ENCODE measurements around the gene MYL6.
"Not testable (repeated sequence)": the region's sequence is repeated elsewhere in the genome, so short reads cannot be mapped to it uniquely, and the experiment has no call there.

The MYL6 gene

GRCh38 chr12:56158029-56158925 is at the start of gene MYL6:
Gene MYL6 (plus strand): TSS chr12:56158359. CDS start chr12:56158402, 43 bp downstream.
- DNase-seq (ENCODE audit: low spot score): peak; percentile 97

GRCh38 chr12:56110571-56110970 is 47.6 kb upstream of the MYL6 start:
- no peak for DNase-seq (ENCODE audit: low spot score)

GRCh38 chr12:56114084-56114483 is 44.1 kb upstream of the MYL6 start:
- no peak for DNase-seq (ENCODE audit: low spot score)

- no peak for DNase-seq (ENCODE audit: low spot score)
Observed at GRCh38 chr12:56115329-56115728, 42.8 kb upstream of the MYL6 start.

GRCh38 chr12:56116267-56117081 is 41.7 kb upstream of the MYL6 start, which contains the start of gene RPL41:
Gene RPL41 (plus strand): TSS chr12:56116633.
- peak; percentile 49 for DNase-seq (ENCODE audit: low spot score)

- DNase-seq (ENCODE audit: low spot score): not testable (repeated sequence)
Observed at GRCh38 chr12:56117082-56117706, 41.0 kb upstream of the MYL6 start.

- peak; percentile 85 for DNase-seq (ENCODE audit: low spot score)
Observed at GRCh38 chr12:56117778-56118687, 40.1 kb upstream of the MYL6 start, which contains the start of gene ZC3H10. Gene ZC3H10 (plus strand): TSS chr12:56118266. CDS start chr12:56120563, 2,297 bp downstream.

- no peak for DNase-seq (ENCODE audit: low spot score)
Observed at GRCh38 chr12:56118688-56119357, 39.3 kb upstream of the MYL6 start.

- peak; percentile 95 for DNase-seq (ENCODE audit: low spot score)
Observed at GRCh38 chr12:56119361-56119796, 38.8 kb upstream of the MYL6 start.

- DNase-seq (ENCODE audit: low spot score): no peak
Observed at GRCh38 chr12:56120158-56120846, 37.9 kb upstream of the MYL6 start.

- DNase-seq (ENCODE audit: low spot score): no peak
Observed at GRCh38 chr12:56121204-56121870, 36.8 kb upstream of the MYL6 start.

GRCh38 chr12:56122637-56123036 is 35.5 kb upstream of the MYL6 start:
- DNase-seq (ENCODE audit: low spot score): no peak

- DNase-seq (ENCODE audit: low spot score): no peak
Observed at GRCh38 chr12:56124133-56124532, 34.0 kb upstream of the MYL6 start.

GRCh38 chr12:56126732-56127239 is 31.4 kb upstream of the MYL6 start:
- DNase-seq (ENCODE audit: low spot score): no peak

GRCh38 chr12:56127485-56127887 is 30.7 kb upstream of the MYL6 start:
- DNase-seq (ENCODE audit: low spot score): no peak

- peak; percentile 97 for DNase-seq (ENCODE audit: low spot score)
Observed at GRCh38 chr12:56127888-56128669, 30.1 kb upstream of the MYL6 start, which contains the start of gene ESYT1. Gene ESYT1 (plus strand): TSS chr12:56128267. CDS start chr12:56128320, 53 bp downstream.

- no peak for DNase-seq (ENCODE audit: low spot score)
Observed at GRCh38 chr12:56128670-56129205, 29.4 kb upstream of the MYL6 start.

Measured in HuH-7 (cell line).